Activated CD4-positive, alpha-beta T cell treated with anti-CD3 and anti-CD28 coated beads for 36 hours (primary cell): ENCODE measurements around the gene RASGRP2. TPM values are rescaled to one million over a fixed set of nuclear protein-coding genes. Genes with fewer than 3 reads are reported as not detected.

Source experiments
- ATAC-seq: fragments of 200-7000 bp; cut with Tn5 transposase; one replicate; pipeline ENCODE4 v1.10.0; 2021; ENCODE audit warnings: mild to moderate bottlenecking, moderate library complexity
- CTCF ChIA-PET: fragments of 350-600 bp; sonication (Branson Sonifier 250); formaldehyde crosslinking; loops from one replicate; lab custom pipeline; 2021; ENCODE audit warnings: antibody characterized with exemption; lab: Charles Lee
- POLR2A ChIA-PET: fragments of 350-600 bp; sonication (Branson Sonifier 250); formaldehyde crosslinking; loops from one replicate; lab custom pipeline; 2021; ENCODE audit warnings: antibody characterized with exemption, inconsistent platforms; lab: Charles Lee
- DNase-seq: peaks from one replicate; pipeline ENCODE4 v3.0.0-alpha.2; 2020
- H3K27ac Mint-ChIP-seq: one replicate; pipeline ENCODE4 v1.8.0; 2021; ENCODE audit warnings: mixed read lengths
- H3K27me3 Mint-ChIP-seq: one replicate; pipeline ENCODE4 v1.8.0; 2021; ENCODE audit warnings: mixed read lengths
- H3K36me3 Mint-ChIP-seq: one replicate; pipeline ENCODE4 v1.8.0; 2021; ENCODE audit warnings: low read depth, mixed read lengths
- H3K4me1 Mint-ChIP-seq: one replicate; pipeline ENCODE4 v1.8.0; 2021; ENCODE audit warnings: mixed read lengths
- H3K4me3 Mint-ChIP-seq: one replicate; pipeline ENCODE4 v1.8.0; 2021; ENCODE audit warnings: mild to moderate bottlenecking, moderate library complexity, mixed read lengths
- H3K9me3 Mint-ChIP-seq: one replicate; pipeline ENCODE4 v1.8.0; 2021; ENCODE audit warnings: low read depth, mixed read lengths
- intact Hi-C, 2 experiments: fragments of 100-400 bp; cut with DNase I in 1 of 2; cut with micrococcal nuclease in 1 of 2; formaldehyde crosslinking; loops; one replicate each; pipeline versions ENCODE4 v1.14.2 to v1.15.1; 2022 to 2024; cut with DNase I, micrococcal nuclease
- total RNA-seq, 2 experiments: library from RNA; stranded (reverse); gene quantifications; one replicate each; pipeline ENCODE4 v1.2.3, GENCODE V29; 2021

Gene RASGRP2
- total RNA-seq, result 1 to 10 TPM; 5.6 to 5.9 TPM

DNA sequence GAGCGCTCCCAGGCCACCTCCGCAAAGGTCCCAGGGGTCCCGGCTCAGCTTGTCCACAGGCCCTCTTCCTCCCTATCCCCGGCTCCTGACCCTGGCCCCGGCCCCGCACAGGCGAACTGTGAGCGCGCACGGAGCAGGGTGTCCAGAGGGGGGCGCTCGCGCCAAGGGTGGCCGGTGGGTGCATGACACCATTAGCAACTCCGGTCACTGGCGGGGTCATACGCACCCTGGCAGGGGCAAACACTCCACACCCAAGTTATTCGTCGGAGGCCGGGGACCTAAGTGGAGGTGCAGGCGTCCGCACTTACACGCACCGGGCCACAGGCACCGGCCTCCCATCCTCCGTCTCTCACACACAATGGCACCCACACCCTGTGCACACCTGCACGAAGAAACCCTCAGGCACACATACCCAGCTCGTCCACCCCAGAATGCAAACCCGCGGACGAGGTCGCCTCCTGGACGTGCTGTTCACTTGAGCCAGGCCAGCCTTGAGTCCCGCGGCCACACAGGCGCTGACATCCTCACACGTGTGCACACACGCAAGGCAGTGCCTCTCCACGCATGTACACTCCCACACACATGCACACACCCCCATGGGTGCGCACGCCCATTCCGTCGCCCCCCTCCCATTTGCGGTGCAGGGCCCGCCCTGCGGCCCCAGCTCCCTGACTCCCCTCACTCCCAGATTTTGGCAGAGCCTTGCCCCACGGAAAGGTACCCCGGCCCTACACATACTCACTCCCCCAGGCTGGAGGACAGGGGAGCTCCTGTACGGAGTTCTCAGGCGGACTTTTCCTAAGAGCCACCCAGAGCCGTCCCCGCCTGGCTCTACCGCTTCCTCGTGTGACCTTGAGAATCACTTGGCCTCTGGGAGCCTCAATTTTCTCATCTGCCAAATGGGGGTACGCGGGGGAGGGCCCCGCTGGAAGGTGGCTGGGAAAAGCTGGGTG, at the start of gene RASGRP2:
RASGRP2 (minus strand) TSS at position 552 of the 953 bp plus-strand sequence. CDS start 1,276 bp downstream, outside the sequence.
- peak; percentile 52 for ATAC-seq
- peak within 1 kb of the TSS; percentile 73 for H3K4me3 Mint-ChIP-seq
- H3K27ac Mint-ChIP-seq, result peak within 1 kb of the TSS; percentile 55
- peaks cover 5% of the 10 kb centered on the region for H3K27me3 Mint-ChIP-seq
- ChIA-PET CTCF (interaction anchor here (0.6 to 2.6 kb wide), 15 partner anchors 10 to 332 kb away, joined by 3 to 12 read pairs (median 4); no protein-coding TSS in a partner anchor), POLR2A (interaction anchor here (1.2 kb wide), 2 partner anchors 17 to 20 kb away, joined by 3 read pairs; no protein-coding TSS in a partner anchor)
- no peaks in the 10 kb centered on the region for H3K9me3 Mint-ChIP-seq
- intact Hi-C loops, result loop anchor here (1.0 to 2.0 kb wide), 7 partner anchors 19 to 385 kb away; partner anchors contain the start of genes MEN1 (in 1 of the 2), NRXN2 (in 1 of the 2), RPS6KA4 (in 1 of the 2) and SF1 (in 1 of the 2)
- peaks cover 25% of the 10 kb centered on the region for H3K4me1 Mint-ChIP-seq
- peak; percentile 91 for DNase-seq
- H3K36me3 Mint-ChIP-seq, result no peaks in the 10 kb centered on the region

DNA sequence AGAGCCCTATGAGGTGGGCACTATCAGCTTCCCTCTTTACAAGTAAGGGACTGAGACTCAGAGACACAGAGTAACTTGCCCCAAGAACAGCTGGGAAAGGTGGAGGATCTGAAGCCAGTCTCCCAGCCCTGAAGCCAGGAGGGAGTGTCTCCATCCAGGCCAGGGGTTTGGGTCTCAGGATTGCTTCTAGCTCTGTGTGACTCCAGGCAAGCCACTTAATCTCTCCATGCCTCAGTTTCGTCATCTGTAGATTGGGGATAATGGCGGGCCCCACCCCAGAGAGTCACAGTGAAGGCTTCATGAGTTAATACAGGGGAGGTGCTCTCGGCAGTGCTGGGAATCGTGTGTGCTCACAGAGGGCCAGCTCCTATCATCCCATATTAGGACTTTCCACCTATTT, 48.5 kb upstream of the RASGRP2 start:
- H3K27me3 Mint-ChIP-seq, result no peaks in the 10 kb centered on the region
- ATAC-seq, result no peak
- H3K4me1 Mint-ChIP-seq, result peaks cover 13% of the 10 kb centered on the region
- no peak overlapping the region for H3K27ac Mint-ChIP-seq
- no peaks in the 10 kb centered on the region for H3K9me3 Mint-ChIP-seq
- intact Hi-C loops, result no loop called here
- POLR2A ChIA-PET, result no interaction called here
- no peak overlapping the region for H3K4me3 Mint-ChIP-seq
- no peak for DNase-seq
- H3K36me3 Mint-ChIP-seq, result peaks cover 14% of the 10 kb centered on the region
- CTCF ChIA-PET, result no interaction called here

DNA sequence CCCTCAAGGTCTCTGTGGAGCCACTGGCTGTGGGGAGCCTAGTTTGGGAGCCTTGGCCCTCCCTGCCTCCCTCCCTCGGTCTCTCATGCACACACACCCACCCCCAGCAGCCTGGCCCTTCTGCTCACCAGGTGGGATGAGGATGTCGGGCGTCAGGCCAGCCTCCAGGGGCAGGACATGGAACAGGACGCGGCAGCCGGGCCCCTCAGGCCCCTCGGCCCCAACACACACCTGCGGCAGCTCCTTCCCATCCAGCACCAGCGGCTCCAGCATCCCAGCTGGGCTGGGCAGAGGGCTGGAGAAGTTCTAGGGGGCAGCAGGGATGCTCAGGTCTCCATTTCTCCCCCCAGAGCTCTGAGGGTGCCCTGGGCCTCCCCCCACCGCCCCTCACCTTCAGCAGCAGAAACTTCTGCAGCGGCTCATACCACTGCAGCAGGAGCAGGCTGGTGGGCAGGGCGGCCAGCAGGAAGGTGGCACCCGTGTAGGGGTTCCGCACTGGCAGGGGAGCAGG, 47.9 kb upstream of the RASGRP2 start:
- no peaks in the 10 kb centered on the region for H3K9me3 Mint-ChIP-seq
- H3K4me1 Mint-ChIP-seq, result peaks cover 14% of the 10 kb centered on the region
- H3K36me3 Mint-ChIP-seq, result peaks cover 15% of the 10 kb centered on the region
- H3K27me3 Mint-ChIP-seq, result no peaks in the 10 kb centered on the region
- H3K4me3 Mint-ChIP-seq, result no peak overlapping the region
- DNase-seq (no peak), ATAC-seq (no peak)
- POLR2A ChIA-PET, result interaction anchor here (1.1 kb wide), 1 partner anchor 13 kb away, joined by 3 read pairs; the partner anchor contains the start of gene SF1
- CTCF ChIA-PET, result interaction anchor here (0.7 kb wide), 1 partner anchor 310 kb away, joined by 3 read pairs; no protein-coding TSS in a partner anchor
- H3K27ac Mint-ChIP-seq, result no peak overlapping the region
- intact Hi-C loops, result no loop called here

DNA sequence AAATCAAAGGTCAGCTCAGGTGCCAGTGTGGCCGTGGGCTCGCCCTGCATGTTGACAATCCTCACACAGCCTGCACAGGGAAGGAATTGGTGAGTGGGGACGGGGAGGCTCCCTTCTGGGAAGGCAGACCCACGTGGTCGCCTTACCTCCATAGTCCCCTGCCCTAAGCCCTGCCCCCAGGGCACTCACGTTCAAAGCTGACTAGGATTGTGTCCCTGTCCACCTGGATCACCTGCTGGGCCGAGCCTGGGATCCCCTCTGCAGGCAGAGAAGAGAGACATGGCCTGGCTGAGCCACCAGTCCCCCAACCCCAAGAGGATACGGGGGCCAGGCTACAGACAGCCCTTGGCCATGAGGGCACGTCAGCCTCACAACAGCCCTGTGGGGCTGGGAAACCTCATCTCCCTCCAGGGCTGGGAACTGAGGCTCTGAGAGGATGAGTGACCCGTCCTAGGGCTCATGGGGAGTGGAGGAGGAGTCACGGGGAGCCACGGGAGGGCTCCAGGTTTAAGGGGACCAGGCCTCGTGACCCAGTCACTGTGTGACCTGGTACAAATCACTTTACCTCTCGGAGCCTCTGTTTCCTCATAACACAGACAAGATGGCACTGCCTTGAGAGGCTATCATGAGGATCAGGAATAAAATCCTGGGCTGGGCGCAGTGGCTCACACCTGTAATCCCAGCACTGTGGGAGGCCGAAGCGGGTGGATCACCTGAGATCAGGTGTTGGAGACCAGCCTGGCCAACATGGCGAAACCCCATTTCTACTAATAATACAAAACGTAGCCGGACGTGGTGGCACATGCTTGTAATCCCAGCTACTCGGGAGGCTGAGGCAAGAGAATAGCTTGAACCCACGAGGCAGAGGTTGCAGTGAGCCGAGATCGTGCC, 46.5 kb upstream of the RASGRP2 start:
- Mint-ChIP-seq H3K9me3 (no peaks in the 10 kb centered on the region), H3K4me1 (peaks cover 14% of the 10 kb centered on the region), H3K27ac (no peak overlapping the region), H3K27me3 (no peaks in the 10 kb centered on the region), H3K4me3 (no peak overlapping the region), H3K36me3 (peaks cover 8% of the 10 kb centered on the region)
- ATAC-seq (no peak), DNase-seq (no peak)
- ChIA-PET CTCF (no interaction called here), POLR2A (interaction anchor here (1.1 kb wide), 1 partner anchor 12 kb away, joined by 3 read pairs; the partner anchor contains the start of gene SF1)
- intact Hi-C loops, result no loop called here

GRCh38 chr11:64789331-64790204, 45.6 kb upstream of the RASGRP2 start:
- Mint-ChIP-seq H3K27me3 (no peaks in the 10 kb centered on the region), H3K4me1 (peaks cover 16% of the 10 kb centered on the region), H3K36me3 (peaks cover 8% of the 10 kb centered on the region), H3K9me3 (no peaks in the 10 kb centered on the region), H3K4me3 (no peak overlapping the region), H3K27ac (no peak overlapping the region)
- DNase-seq (no peak), ATAC-seq (no peak)
- intact Hi-C loops, result no loop called here
- ChIA-PET POLR2A (no interaction called here), CTCF (no interaction called here)

GRCh38 chr11:64788321-64789215, 44.6 kb upstream of the RASGRP2 start:
- Mint-ChIP-seq H3K4me3 (no peak overlapping the region), H3K36me3 (peaks cover 8% of the 10 kb centered on the region), H3K4me1 (peaks cover 10% of the 10 kb centered on the region), H3K27ac (no peak overlapping the region), H3K27me3 (no peaks in the 10 kb centered on the region), H3K9me3 (no peaks in the 10 kb centered on the region)
- DNase-seq, result no peak
- ChIA-PET POLR2A (no interaction called here), CTCF (interaction anchor here (0.5 to 1.8 kb wide), 6 partner anchors 11 to 25 kb away, joined by 3 to 5 read pairs (median 3); partner anchors contain the start of gene MEN1)
- ATAC-seq, result no peak
- intact Hi-C loops, result no loop called here

DNA sequence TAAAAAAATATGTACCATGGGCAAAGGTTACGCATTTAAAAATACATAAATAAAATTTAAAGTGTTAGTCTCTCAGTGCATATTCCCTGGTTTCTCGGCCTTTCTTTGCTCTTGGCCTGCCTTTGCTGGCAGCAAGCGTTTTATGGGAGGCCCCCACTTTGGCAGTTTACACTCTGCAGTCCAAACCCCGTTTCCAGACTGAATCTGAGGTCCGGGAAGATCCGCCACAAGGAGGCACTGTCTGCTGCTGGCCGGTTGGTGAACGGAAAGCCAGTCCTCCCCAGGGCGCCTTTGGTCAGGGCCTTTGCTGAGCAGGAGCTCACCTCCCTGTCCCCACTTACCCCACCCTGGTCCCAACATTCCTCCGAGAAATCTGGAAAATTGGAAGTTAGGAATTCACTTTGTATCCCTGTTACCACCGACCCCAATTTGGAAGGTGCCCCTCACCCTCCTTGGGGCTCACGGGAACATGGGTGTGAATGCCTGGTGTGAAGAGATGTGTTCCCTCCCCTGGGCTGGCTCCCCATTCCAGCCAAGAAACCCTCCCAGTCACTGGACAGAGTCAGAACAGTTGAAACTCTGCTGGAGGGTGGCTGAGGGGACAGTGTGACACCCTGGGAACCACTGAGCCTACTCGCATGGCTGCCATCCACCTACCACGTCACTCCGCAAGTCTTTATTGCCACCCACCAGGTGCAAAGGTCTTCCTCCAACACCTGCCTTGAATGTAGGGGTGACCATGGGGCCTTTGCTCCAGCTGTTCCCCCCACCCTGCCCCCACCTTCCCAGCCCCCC, 43.8 kb upstream of the RASGRP2 start:
- CTCF ChIA-PET, result interaction anchor here (0.5 to 1.8 kb wide), 7 partner anchors 10 to 26 kb away, joined by 3 to 5 read pairs (median 3); partner anchors contain the start of gene MEN1
- Mint-ChIP-seq H3K4me1 (peaks cover 9% of the 10 kb centered on the region), H3K27me3 (no peaks in the 10 kb centered on the region), H3K27ac (no peak overlapping the region), H3K36me3 (peaks cover 8% of the 10 kb centered on the region), H3K9me3 (no peaks in the 10 kb centered on the region), H3K4me3 (no peak overlapping the region)
- POLR2A ChIA-PET, result no interaction called here
- DNase-seq, result peak; percentile 79
- peak; percentile 78 for ATAC-seq
- intact Hi-C loops, result loop anchor here in 1 of 2 experiments (1.0 kb wide), 1 partner anchor 107 kb away; no protein-coding TSS in a partner anchor

DNA sequence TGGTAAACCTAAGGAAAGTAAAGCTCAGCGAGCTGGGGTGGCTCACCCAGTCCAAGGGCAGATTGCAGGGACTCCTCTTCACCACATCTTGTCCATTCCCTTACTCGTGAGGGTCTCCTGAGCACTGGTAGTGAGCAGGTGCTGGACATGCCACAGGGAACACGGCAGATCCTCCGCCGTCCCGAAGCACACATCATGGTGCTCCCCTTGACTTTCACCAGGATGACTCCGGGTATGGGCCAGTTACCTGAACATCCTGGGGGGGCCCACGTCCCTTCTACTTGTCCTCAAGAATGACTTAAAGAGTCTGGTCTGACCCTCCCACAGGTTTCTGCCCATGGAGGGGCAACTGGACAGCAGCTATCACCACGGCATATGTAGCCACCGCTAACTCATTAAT, 42.4 kb upstream of the RASGRP2 start:
- ChIA-PET CTCF (interaction anchor here (0.6 to 1.9 kb wide), 6 partner anchors 13 to 101 kb away, joined by 3 to 6 read pairs (median 4); no protein-coding TSS in a partner anchor), POLR2A (no interaction called here)
- Mint-ChIP-seq H3K4me1 (peaks cover 11% of the 10 kb centered on the region), H3K9me3 (no peaks in the 10 kb centered on the region), H3K27me3 (no peaks in the 10 kb centered on the region), H3K36me3 (peaks cover 6% of the 10 kb centered on the region), H3K4me3 (no peak overlapping the region), H3K27ac (no peak overlapping the region)
- DNase-seq, result no peak
- intact Hi-C loops, result no loop called here
- ATAC-seq, result no peak
